Measurements from ENCODE around the gene C4orf50.

The C4orf50 gene

GRCh38 chr4:6018331-6018730, at the start of gene C4orf50:
TSS of gene C4orf50 (minus strand) at chr4:6018431.
- no peak for DNase-seq (ENCODE audit: low read depth, low spot score)

GRCh38 chr4:6065934-6066590, 47.8 kb upstream of the C4orf50 start:
- no peak for DNase-seq (ENCODE audit: low read depth, low spot score)

DNA sequence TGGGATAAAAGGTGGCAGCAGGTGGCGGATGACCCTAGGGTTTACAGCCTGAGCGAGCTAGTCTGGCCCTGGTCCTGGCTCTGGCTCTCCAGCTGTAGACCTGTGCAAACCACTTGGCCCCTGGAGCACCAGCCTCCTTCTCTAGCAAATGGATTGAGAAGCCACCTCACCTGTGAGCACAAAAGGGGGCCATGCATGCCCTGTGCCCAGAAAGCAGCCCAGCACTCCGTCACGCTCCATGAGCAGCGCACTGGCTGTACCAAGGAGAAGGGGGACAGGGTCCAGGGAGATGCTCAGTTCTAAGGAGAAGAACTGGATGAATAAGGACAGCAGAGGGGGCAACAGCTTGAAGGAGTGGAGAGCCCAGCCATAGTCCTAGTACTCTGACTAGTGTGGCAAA, 46.9 kb upstream of the C4orf50 start:
- no peak for DNase-seq (ENCODE audit: low read depth, low spot score)

DNA sequence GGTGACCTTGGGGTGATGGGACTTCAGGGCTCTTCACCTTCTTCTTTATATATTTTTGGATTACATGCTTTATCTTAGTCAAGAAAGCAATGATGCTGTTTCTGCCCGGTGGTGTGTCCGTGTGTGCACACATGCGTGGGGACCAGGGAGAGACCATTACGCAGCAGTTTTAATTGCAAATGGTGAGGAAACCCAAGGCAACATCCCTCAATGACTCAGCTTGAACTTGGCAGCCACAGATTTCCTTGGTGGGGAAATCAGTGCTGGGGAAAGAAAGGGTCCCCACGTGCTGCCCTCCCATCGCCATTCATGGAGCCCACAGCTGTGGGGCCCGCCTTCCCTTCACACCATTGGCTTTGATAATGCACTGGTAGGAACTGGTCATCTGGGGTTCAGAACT, 46.2 kb upstream of the C4orf50 start:
- no peak for DNase-seq (ENCODE audit: low read depth, low spot score)

DNA sequence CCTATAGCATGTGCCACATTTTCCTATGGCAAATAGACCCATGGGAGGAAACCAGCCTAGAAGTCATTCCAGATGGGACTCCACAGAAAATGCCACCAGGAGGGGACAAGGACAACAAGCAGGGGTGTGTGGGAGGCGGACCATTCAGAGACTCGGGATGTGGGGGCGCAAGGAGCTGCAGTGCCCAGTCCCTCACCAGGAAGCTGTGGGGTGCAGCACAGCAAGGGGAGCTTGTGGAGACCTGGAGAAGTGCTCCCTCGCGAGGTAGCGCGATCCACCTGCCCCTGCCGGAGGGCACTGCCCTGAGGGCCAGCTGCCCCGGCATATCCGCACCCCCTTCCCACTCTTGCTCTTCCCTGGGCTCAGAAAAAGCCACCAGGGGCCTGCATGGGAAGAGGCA, 45.5 kb upstream of the C4orf50 start:
- DNase-seq (ENCODE audit: low read depth, low spot score) = no peak

GRCh38 chr4:6062133-6062532, 43.9 kb upstream of the C4orf50 start:
- DNase-seq (ENCODE audit: low read depth, low spot score) = no peak

DNA sequence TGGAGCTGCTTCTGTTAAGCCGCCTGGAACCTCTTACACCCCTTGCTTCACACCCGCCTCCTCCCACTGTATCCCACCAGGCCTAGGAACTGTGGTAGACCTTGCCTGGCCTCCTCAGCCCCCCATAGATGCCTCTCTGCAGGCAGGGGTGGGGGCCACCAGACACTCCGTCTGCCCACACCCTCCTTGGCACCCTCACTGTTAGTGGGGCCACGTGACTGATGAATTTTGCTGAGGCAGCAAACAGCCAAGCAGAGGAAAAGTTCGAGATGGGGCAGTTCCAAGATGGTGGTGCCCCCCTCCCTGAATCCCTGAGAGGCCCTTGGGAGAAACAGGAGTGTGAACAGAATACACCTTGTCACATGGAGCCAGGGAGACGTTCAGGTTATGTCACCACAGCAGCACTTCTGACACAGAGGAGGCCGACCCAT, 41.2 kb upstream of the C4orf50 start:
- no peak for DNase-seq (ENCODE audit: low read depth, low spot score)

GRCh38 chr4:6058531-6059374, 40.5 kb upstream of the C4orf50 start:
- no peak for DNase-seq (ENCODE audit: low read depth, low spot score)

- no peak for DNase-seq (ENCODE audit: low read depth, low spot score)
Measured at GRCh38 chr4:6056976-6057766, 38.9 kb upstream of the C4orf50 start.

DNA sequence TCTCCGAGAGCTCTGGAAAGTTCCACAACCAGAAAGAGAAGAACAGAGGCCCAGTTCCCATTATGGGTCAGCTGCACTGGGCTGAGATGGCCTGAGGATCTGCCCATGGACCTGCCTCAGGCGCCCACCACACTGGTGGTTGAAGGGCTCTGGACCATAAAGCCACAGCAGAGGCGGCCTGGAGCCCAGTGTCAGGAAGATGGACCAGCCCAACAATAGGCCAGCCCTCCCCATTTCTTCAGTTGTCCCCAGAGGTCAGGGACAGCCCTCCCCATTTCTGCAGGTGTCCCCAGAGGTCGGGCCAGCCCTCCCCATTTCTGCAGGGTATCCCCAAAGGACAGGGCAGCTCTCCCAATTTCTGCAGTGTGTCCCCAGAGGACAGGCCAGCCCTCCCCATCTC, 37.2 kb upstream of the C4orf50 start:
- DNase-seq (ENCODE audit: low read depth, low spot score) = no peak

DNA sequence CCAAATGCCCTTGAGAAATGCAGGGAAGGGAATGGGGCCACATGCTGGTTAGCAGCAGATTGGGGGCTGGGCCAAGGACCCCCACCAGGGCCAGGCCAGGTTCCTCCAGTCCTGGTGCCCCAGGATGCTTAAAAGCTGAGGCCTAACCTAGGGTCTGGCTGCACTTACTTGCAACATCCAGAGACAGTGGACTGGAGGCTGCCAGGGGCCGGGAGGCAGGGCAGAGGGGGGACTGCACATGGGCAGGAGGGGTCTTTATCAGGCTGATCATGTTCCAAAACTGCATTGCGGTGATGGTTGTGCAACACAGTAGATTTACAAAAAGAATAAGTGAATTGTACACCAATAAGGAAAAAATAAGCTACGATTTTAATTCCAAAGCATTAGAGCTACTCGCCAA, 36.8 kb upstream of the C4orf50 start:
- no peak for DNase-seq (ENCODE audit: low read depth, low spot score)

DNA sequence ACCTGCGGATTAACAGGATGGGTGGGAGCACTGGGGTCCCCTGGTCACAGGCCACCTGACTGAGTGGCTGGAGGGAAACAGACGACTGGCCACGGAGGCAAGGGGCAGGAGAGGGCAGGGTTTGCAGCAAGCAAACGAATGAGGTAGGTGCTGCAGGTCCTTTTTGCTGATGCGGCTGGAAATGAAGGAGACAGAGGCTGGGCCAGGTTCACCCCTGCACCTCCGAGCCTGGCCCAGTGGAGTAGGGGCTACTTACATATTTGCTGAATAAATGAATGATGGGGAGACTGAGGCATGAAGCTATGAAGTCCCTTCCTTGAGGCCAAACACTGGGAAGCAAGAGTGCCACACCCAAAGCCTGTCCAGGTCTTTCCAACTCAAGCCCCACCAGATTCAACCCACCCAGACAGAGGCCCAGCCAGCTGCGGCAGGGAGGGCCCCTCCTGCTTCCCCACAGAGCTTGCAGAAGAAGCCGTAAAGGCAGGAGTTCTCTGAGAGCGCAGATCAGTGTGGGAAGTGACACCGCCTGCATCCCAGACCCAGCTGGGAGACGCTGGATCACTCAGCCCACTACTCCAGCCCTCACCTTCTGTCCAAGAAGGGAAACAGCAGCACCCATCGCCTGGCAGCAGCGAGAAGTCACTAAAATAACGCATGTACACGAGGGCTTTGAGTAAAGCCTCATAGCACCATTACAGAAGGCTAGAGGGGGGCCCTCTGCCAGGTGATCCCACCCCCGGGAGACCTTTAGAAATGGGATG, 36.1 kb upstream of the C4orf50 start:
- DNase-seq (ENCODE audit: low read depth, low spot score) = no peak

GRCh38 chr4:6052679-6053078, 34.4 kb upstream of the C4orf50 start:
- DNase-seq (ENCODE audit: low read depth, low spot score) = no peak

- no peak for DNase-seq (ENCODE audit: low read depth, low spot score)
Measured at GRCh38 chr4:6050551-6050950, 32.3 kb upstream of the C4orf50 start.

GRCh38 chr4:6049985-6050384, 31.8 kb upstream of the C4orf50 start:
- DNase-seq (ENCODE audit: low read depth, low spot score) = no peak

DNA sequence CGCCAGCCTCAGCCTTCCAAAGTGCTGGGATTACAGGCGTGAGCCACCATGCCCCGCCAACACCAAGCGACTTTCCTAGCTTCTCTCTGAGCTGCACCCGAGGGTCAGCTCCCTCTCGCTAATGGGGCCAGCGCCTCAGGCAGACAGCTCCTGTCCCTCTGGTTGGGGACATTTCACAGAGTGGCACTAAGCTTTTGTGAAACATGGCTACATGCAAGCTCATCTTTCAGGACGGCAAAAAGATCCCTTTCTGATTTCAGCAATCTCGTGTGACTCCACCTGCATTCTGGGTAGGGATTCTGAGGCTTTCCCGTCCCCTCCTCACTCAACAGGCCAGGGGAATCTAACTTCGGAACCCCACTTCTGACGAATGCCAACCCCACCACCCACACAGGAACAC, 31.0 kb upstream of the C4orf50 start:
- no peak for DNase-seq (ENCODE audit: low read depth, low spot score)

DNA sequence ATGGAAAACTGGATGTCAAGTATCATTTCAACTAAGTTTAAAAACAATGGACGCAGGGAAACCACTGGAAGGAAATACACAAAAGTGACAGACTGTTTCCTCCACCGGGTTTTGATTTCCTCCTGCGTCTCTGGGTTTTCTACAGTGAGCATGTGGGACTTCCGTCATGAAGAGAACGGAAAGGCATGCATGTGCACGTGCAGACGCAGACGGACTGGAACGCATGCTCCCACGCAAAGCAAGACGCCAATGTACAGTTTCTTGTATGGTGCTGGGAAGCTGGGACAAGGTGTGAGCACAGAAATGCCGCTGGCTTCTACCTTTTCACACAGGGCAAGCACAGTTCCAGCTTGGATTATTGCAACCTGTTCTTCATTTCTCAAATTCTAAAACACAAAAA, 30.3 kb upstream of the C4orf50 start:
- no peak for DNase-seq (ENCODE audit: low read depth, low spot score)

GRCh38 chr4:6047130-6047673, 29.0 kb upstream of the C4orf50 start:
- no peak for DNase-seq (ENCODE audit: low read depth, low spot score)

DNA sequence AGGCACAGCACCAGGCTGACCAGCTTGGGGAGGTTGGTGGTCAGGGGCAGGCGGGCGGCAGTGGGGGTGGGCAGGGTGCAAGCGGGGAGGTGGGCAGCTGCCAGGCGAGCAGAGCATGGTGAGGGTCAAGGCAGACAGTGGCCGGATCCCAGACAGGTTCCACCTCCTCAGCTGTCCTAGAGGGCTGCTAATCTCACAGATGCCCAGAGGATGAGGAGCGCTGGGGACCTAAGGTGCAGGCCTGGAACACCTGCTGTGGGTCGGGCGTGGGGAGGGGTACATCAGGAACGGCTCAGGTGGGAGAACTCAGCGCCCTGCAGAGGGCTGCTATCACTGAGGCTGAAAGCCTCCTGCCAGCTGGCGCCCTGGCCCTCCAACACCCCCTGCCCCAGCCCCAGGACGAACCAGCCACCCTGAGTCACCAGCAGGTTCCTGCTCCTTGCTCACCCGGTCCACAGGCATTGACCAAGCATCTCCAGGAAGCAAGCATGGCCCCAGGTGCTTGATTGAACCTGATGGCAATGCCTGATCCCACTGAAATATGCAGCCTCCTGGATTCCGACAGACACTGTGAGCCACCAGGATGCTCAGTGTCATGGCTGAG, 28.4 kb upstream of the C4orf50 start:
- no peak for DNase-seq (ENCODE audit: low read depth, low spot score)

GRCh38 chr4:6044805-6045204, 26.6 kb upstream of the C4orf50 start:
- no peak for DNase-seq (ENCODE audit: low read depth, low spot score)

GRCh38 chr4:6044276-6044675, 26.0 kb upstream of the C4orf50 start:
- DNase-seq (ENCODE audit: low read depth, low spot score) = no peak

Data from activated naive CD8-positive, alpha-beta T cell treated with anti-CD3 and anti-CD28 coated beads, Interleukin-2, amount 50 U/mL, for 16 hours (primary cell).